Measurements from ENCODE around the gene ZNF496.

Gene ZNF496

GRCh38 chr1:247316590-247317197, 15.0 kb downstream of the ZNF496 start:
- no peak overlapping the region for H3K27ac ChIP-seq (ENCODE audit: low read depth, low read length, poor library complexity, severe bottlenecking)
- no peak overlapping the region for H3K4me2 ChIP-seq (ENCODE audit: low read length)
- H3K27me3 ChIP-seq (ENCODE audit: insufficient read depth, low read length) = no peaks in the 10 kb centered on the region

DNA sequence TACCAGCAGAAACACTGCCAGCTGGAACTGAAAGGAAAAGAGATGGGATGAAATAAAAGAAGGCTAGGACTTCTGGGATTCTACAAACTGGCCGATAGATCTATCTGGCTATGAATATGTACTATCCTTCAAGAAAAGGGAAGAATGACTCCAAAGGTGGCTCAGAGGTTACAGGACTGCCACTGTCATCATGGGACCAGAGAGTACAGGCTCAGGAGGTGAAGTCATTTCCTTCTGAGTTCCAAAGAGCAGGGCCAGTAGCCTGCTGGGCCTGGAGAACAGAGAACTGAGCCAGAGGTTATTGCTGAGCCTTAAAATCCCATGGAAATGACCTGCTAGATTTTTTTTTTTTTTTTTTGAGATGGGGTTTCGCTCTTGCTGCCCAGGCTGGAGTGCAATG, 27.6 kb downstream of the ZNF496 start:
- H3K4me1 ChIP-seq (ENCODE audit: insufficient read depth, low read length, severe bottlenecking) = no peaks in the 10 kb centered on the region
- H4K20me1 ChIP-seq (ENCODE audit: insufficient read depth, low read length) = no peaks in the 10 kb centered on the region
- TF ChIP-seq, protein P1, sequence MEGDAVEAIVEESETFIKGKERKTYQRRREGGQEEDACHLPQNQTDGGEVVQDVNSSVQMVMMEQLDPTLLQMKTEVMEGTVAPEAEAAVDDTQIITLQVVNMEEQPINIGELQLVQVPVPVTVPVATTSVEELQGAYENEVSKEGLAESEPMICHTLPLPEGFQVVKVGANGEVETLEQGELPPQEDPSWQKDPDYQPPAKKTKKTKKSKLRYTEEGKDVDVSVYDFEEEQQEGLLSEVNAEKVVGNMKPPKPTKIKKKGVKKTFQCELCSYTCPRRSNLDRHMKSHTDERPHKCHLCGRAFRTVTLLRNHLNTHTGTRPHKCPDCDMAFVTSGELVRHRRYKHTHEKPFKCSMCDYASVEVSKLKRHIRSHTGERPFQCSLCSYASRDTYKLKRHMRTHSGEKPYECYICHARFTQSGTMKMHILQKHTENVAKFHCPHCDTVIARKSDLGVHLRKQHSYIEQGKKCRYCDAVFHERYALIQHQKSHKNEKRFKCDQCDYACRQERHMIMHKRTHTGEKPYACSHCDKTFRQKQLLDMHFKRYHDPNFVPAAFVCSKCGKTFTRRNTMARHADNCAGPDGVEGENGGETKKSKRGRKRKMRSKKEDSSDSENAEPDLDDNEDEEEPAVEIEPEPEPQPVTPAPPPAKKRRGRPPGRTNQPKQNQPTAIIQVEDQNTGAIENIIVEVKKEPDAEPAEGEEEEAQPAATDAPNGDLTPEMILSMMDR (IDR thresholded peaks at IDR 0.05; ENCODE audit: low read length) = no peak
- TF ChIP-seq EZH2 (IDR thresholded peaks at IDR 0.05; ENCODE audit: borderline replicate concordance, low read length) = no peak
- no peak overlapping the region for H3K9ac ChIP-seq (ENCODE audit: low read length)
- no peak overlapping the region for H3K4me3 ChIP-seq (ENCODE audit: low read depth, low read length, poor library complexity, severe bottlenecking)
- peaks cover 42% of the 10 kb centered on the region for H3K36me3 ChIP-seq (ENCODE audit: insufficient read depth, low read length)
- no peak overlapping the region for H3K27ac ChIP-seq (ENCODE audit: low read depth, low read length, poor library complexity, severe bottlenecking)
- no peaks in the 10 kb centered on the region for H3F3A ChIP-seq (ENCODE audit: insufficient read depth, low read length)
- no peaks in the 10 kb centered on the region for H3K9me3 ChIP-seq (ENCODE audit: low read length)
- no peaks in the 10 kb centered on the region for H3K79me2 ChIP-seq (ENCODE audit: insufficient read depth, low read length)
- no peaks in the 10 kb centered on the region for H3K27me3 ChIP-seq (ENCODE audit: insufficient read depth, low read length)
- H3K9me2 ChIP-seq (ENCODE audit: low read depth, low read length) = no peaks in the 10 kb centered on the region
- no peak overlapping the region for H2AFZ ChIP-seq (ENCODE audit: low read length)
- no peak overlapping the region for H3K4me2 ChIP-seq (ENCODE audit: low read length)

More at GRCh38 chr1:247316590-247317197, 15.0 kb downstream of the ZNF496 start:
- TF ChIP-seq EZH2 (IDR thresholded peaks at IDR 0.05; ENCODE audit: borderline replicate concordance, low read length) = no peak
- TF ChIP-seq, protein P1 (IDR thresholded peaks at IDR 0.05; ENCODE audit: low read length) = no peak
- no peak overlapping the region for H3K4me3 ChIP-seq (ENCODE audit: low read depth, low read length, poor library complexity, severe bottlenecking)
- H3K79me2 ChIP-seq (ENCODE audit: insufficient read depth, low read length) = no peaks in the 10 kb centered on the region
- H3K9me2 ChIP-seq (ENCODE audit: low read depth, low read length) = no peaks in the 10 kb centered on the region
- no peak overlapping the region for H2AFZ ChIP-seq (ENCODE audit: low read length)
- H3K9ac ChIP-seq (ENCODE audit: low read length) = no peak overlapping the region
- H3K4me1 ChIP-seq (ENCODE audit: insufficient read depth, low read length, severe bottlenecking) = peaks cover 10% of the 10 kb centered on the region
- no peaks in the 10 kb centered on the region for H3K9me3 ChIP-seq (ENCODE audit: low read length)
- no peaks in the 10 kb centered on the region for H3F3A ChIP-seq (ENCODE audit: insufficient read depth, low read length)
- peaks cover 36% of the 10 kb centered on the region for H3K36me3 ChIP-seq (ENCODE audit: insufficient read depth, low read length)
- H4K20me1 ChIP-seq (ENCODE audit: insufficient read depth, low read length) = no peaks in the 10 kb centered on the region

DNA sequence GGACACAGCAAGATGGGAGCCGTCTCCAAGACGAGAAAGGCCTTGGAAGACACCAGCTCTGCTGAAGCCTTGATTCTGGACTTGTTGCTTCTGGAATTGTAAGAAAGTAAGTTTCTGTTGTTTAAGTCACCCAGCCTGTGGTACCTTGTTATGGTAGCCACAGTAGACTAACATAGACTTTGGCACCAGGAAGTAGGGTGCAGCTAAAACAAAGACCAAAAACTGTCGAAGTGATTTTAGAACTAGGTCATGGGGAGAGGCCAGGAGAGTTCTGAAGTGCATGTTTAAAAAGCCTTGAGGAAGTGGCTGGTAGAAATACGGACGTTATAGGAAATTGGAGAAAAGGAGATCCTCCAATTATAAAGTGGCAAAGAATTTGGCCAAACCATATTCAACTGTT, 28.5 kb downstream of the ZNF496 start:
- Histone ChIP-seq H3K9me3 (ENCODE audit: low read length) (no peaks in the 10 kb centered on the region), H2AFZ (ENCODE audit: low read length) (no peak overlapping the region), H4K20me1 (ENCODE audit: insufficient read depth, low read length) (no peaks in the 10 kb centered on the region), H3F3A (ENCODE audit: insufficient read depth, low read length) (no peaks in the 10 kb centered on the region), H3K27me3 (ENCODE audit: insufficient read depth, low read length) (no peaks in the 10 kb centered on the region), H3K79me2 (ENCODE audit: insufficient read depth, low read length) (no peaks in the 10 kb centered on the region), H3K4me1 (ENCODE audit: insufficient read depth, low read length, severe bottlenecking) (no peaks in the 10 kb centered on the region), H3K4me3 (ENCODE audit: low read depth, low read length, poor library complexity, severe bottlenecking) (no peak overlapping the region), H3K27ac (ENCODE audit: low read depth, low read length, poor library complexity, severe bottlenecking) (no peak overlapping the region), H3K4me2 (ENCODE audit: low read length) (no peak overlapping the region), H3K36me3 (ENCODE audit: insufficient read depth, low read length) (peaks cover 38% of the 10 kb centered on the region), H3K9ac (ENCODE audit: low read length) (no peak overlapping the region), H3K9me2 (ENCODE audit: low read depth, low read length) (no peaks in the 10 kb centered on the region)
- no peak for TF ChIP-seq EZH2 (IDR thresholded peaks at IDR 0.05; ENCODE audit: borderline replicate concordance, low read length)
- TF ChIP-seq, protein P1 (IDR thresholded peaks at IDR 0.05; ENCODE audit: low read length) = no peak
